HL-60 (cell line): ENCODE results near the gene AIG1.

Experiments used
- DNase-seq, 2 experiments: peaks; one replicate each; pipeline ENCODE4 v3.0.0-alpha.2; 2010 to 2020; ENCODE audit warnings: low read depth in 1 of 2, low spot score in 1 of 2
- H3K27ac ChIP-seq: fragments of 250-450 bp; sonication (Bioruptor Pico); replicated peaks from 2 replicates; pipeline ENCODE4 v1.5.1; 2020; ENCODE audit warnings: mild to moderate bottlenecking, moderate library complexity
- H3K27me3 ChIP-seq: fragments of 250-450 bp; sonication (Bioruptor Pico); 2 replicates; pipeline ENCODE4 v1.5.1; 2021; ENCODE audit warnings: mild to moderate bottlenecking, moderate library complexity; ENCODE audit not compliant: insufficient read depth, poor library complexity, severe bottlenecking
- H3K4me3 ChIP-seq: replicated peaks from 2 replicates; pipeline ENCODE4 v1.5.1; 2011; ENCODE audit warnings: mild to moderate bottlenecking, control low read depth, low read length; ENCODE audit not compliant: insufficient read depth
- GABPA ChIP-seq: IDR thresholded peaks from 2 replicates; pipeline ENCODE4 v1.6.1; 2012; ENCODE audit warnings: low read depth
- POLR2AphosphoS5 ChIP-seq: IDR thresholded peaks from 2 replicates; pipeline ENCODE4 v1.6.1; 2012; ENCODE audit warnings: low read depth
- SPI1 ChIP-seq: IDR thresholded peaks from 2 replicates; pipeline ENCODE4 v1.6.1; 2012; ENCODE audit warnings: low read depth, mild to moderate bottlenecking, borderline replicate concordance
- TF ChIP-seq, protein P1 (sequence below): IDR thresholded peaks from 2 replicates; pipeline ENCODE4 v1.6.1; 2012; ENCODE audit warnings: low read depth; ENCODE audit not compliant: insufficient replicate concordance
- TF ChIP-seq, protein P2 (sequence below): IDR thresholded peaks from one replicate; pipeline ENCODE4 v1.5.1; 2011; ENCODE audit warnings: low read length, control low read depth, inconsistent platforms; ENCODE audit not compliant: insufficient read depth

Gene AIG1

DNA sequence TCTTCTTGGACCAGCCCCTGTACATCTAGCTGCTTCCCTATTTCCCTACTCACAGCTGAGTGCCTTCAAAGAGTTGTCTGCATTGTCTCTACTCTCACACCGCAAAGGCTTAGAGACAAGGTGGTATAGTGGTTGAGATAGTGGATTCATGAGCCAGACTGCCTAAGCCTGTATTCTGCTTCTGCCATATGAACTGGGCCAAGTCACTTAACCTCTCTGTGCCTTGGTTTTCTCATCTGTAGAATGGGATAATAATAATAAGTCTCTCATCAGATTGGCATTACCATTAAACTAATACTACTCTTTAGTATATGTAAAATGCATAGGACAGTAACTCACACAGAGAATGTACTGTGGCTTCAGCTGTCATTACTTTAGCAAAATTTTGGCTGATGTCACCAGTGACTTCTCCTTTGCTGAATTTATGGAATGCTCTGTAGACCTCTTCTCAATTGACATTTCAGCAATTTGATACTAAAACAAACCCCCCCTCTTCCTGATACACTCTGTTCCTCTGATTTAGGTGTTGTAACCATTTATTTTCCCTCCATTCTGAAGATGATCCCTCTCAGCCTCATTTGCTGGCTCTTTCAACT, 233.7 kb downstream of the AIG1 start:
- H3K27ac ChIP-seq: no peak overlapping the region
- H3K4me3 ChIP-seq: no peak overlapping the region
- TF ChIP-seq POLR2AphosphoS5 (no peak), GABPA (no peak), SPI1 (no peak)
- TF ChIP-seq, protein P1, sequence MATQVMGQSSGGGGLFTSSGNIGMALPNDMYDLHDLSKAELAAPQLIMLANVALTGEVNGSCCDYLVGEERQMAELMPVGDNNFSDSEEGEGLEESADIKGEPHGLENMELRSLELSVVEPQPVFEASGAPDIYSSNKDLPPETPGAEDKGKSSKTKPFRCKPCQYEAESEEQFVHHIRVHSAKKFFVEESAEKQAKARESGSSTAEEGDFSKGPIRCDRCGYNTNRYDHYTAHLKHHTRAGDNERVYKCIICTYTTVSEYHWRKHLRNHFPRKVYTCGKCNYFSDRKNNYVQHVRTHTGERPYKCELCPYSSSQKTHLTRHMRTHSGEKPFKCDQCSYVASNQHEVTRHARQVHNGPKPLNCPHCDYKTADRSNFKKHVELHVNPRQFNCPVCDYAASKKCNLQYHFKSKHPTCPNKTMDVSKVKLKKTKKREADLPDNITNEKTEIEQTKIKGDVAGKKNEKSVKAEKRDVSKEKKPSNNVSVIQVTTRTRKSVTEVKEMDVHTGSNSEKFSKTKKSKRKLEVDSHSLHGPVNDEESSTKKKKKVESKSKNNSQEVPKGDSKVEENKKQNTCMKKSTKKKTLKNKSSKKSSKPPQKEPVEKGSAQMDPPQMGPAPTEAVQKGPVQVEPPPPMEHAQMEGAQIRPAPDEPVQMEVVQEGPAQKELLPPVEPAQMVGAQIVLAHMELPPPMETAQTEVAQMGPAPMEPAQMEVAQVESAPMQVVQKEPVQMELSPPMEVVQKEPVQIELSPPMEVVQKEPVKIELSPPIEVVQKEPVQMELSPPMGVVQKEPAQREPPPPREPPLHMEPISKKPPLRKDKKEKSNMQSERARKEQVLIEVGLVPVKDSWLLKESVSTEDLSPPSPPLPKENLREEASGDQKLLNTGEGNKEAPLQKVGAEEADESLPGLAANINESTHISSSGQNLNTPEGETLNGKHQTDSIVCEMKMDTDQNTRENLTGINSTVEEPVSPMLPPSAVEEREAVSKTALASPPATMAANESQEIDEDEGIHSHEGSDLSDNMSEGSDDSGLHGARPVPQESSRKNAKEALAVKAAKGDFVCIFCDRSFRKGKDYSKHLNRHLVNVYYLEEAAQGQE: no peak
- no peaks in the 10 kb centered on the region for H3K27me3 ChIP-seq
- no peak for DNase-seq

DNA sequence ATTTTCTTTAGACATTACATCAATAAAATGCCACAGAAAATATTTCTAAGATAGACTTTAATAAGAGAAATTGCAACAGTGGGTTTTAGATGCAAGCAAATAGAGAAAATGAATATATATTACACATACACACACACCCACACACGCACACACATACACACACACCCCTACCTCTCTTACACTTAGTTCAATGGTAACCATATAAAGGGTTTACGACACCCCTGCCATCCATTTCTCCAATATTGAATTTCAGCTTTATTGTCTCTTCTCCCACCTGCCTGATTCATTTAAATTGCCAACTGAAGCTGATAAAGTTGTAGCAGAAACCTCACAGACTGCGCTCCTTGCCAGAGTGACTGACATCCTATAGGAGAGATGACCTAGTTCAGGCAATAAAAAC, 235.2 kb downstream of the AIG1 start:
- no peak for DNase-seq
- Histone ChIP-seq H3K4me3 (no peak overlapping the region), H3K27ac (no peak overlapping the region), H3K27me3 (no peaks in the 10 kb centered on the region)
- TF ChIP-seq, protein P1: no peak
- TF ChIP-seq SPI1 (no peak), GABPA (no peak), POLR2AphosphoS5 (no peak)
- TF ChIP-seq, protein P2, sequence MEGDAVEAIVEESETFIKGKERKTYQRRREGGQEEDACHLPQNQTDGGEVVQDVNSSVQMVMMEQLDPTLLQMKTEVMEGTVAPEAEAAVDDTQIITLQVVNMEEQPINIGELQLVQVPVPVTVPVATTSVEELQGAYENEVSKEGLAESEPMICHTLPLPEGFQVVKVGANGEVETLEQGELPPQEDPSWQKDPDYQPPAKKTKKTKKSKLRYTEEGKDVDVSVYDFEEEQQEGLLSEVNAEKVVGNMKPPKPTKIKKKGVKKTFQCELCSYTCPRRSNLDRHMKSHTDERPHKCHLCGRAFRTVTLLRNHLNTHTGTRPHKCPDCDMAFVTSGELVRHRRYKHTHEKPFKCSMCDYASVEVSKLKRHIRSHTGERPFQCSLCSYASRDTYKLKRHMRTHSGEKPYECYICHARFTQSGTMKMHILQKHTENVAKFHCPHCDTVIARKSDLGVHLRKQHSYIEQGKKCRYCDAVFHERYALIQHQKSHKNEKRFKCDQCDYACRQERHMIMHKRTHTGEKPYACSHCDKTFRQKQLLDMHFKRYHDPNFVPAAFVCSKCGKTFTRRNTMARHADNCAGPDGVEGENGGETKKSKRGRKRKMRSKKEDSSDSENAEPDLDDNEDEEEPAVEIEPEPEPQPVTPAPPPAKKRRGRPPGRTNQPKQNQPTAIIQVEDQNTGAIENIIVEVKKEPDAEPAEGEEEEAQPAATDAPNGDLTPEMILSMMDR: no peak

DNA sequence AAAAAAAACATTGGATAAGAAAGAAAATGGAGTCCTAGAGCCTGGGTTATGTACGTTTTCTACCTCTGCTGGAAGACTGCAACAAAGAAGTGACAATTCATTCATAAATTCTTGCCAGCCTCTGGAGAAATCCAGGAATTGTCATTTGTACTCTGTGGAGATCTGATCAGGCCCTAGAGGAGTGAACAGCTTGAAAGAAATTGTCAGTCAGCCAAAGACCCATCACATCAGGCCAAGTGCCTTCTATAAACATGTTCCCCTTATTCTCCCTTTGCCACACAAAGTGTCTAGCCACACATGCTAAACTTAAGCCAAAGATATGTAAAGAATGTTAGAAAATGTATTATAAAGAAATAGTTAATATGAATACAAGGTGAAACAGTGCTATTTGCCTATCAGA, 237.4 kb downstream of the AIG1 start:
- Histone ChIP-seq H3K4me3 (no peak overlapping the region), H3K27me3 (no peaks in the 10 kb centered on the region), H3K27ac (no peak overlapping the region)
- no peak for DNase-seq
- TF ChIP-seq POLR2AphosphoS5: no peak
- no peak for TF ChIP-seq SPI1
- TF ChIP-seq GABPA: no peak
- TF ChIP-seq, protein P1: no peak
- TF ChIP-seq, protein P2: no peak
